H1 (cell line): ENCODE results near the gene SLC13A1. TPM values are rescaled to one million over a fixed set of nuclear protein-coding genes. Genes with fewer than 3 reads are reported as not detected.

Source experiments
- CTCF ChIA-PET: fragments of 300-600 bp; sonication (Branson Sonifier 250); formaldehyde crosslinking; loops from one replicate; lab custom pipeline; 2021; ENCODE audit not compliant: partially characterized antibody; lab: Charles Lee
- POLR2A ChIA-PET: fragments of 300-600 bp; sonication (Branson Sonifier 250); formaldehyde crosslinking; loops from one replicate; lab custom pipeline; 2021; ENCODE audit warnings: inconsistent platforms; ENCODE audit not compliant: partially characterized antibody; lab: Charles Lee
- DNase-seq, 2 experiments: peaks; one replicate each; pipeline versions ENCODE4 v3.0.0 to v3.0.0-alpha.2; 2010 to 2022; ENCODE audit warnings: low spot score in 2 of 2, low read depth in 1 of 2, mixed read lengths in 1 of 2
- FAIRE-seq: peaks from 2 replicates; lab custom pipeline; 2011; peaks lifted over from hg19 to GRCh38; lab: Jason Lieb, UNC
- H2AFZ ChIP-seq: 2 replicates; pipeline ENCODE4 v1.8.1; 2012; ENCODE audit warnings: low read length, inconsistent platforms
- H2AK5ac ChIP-seq: 2 replicates; pipeline ENCODE4 v1.6.1; 2013; ENCODE audit warnings: low read depth, low read length
- H2BK120ac ChIP-seq: replicated peaks from 2 replicates; pipeline ENCODE3; 2013; ENCODE audit warnings: low read depth, low read length, inconsistent platforms
- H2BK12ac ChIP-seq: 2 replicates; pipeline ENCODE4 v1.6.1; 2013; ENCODE audit warnings: low read depth, low read length
- H2BK15ac ChIP-seq: 2 replicates; pipeline ENCODE4 v1.6.1; 2013; ENCODE audit warnings: low read length
- H2BK20ac ChIP-seq: 2 replicates; pipeline ENCODE4 v1.6.1; 2013; ENCODE audit warnings: low read length
- H2BK5ac ChIP-seq: 2 replicates; pipeline ENCODE4 v1.6.1; 2013; ENCODE audit warnings: low read depth, low read length
- H3K14ac ChIP-seq: 2 replicates; pipeline ENCODE4 v1.6.1; 2013; ENCODE audit warnings: inconsistent platforms; ENCODE audit not compliant: insufficient read length
- H3K18ac ChIP-seq: 2 replicates; pipeline ENCODE4 v1.6.1; 2013; ENCODE audit warnings: low read length; ENCODE audit errors: extremely low read depth
- H3K23ac ChIP-seq: 2 replicates; pipeline ENCODE4 v1.6.1; 2013; ENCODE audit warnings: inconsistent platforms; ENCODE audit not compliant: insufficient read length
- H3K23me2 ChIP-seq: 2 replicates; pipeline ENCODE4 v1.6.1; 2013; ENCODE audit warnings: low read depth, low read length
- H3K27ac ChIP-seq: 2 replicates; pipeline ENCODE4 v1.6.1; 2011; ENCODE audit warnings: low read depth, low read length, inconsistent platforms
- H3K27me3 ChIP-seq, 4 experiments: replicated peaks in 1 of 4; 1 replicate in 1 of 4; 2 replicates in 3 of 4; pipeline versions ENCODE4 v1.6.1 to v1.8.1; 2011 to 2013; ENCODE audit warnings: low read length in 3 of 4, mild to moderate bottlenecking in 3 of 4, inconsistent platforms in 2 of 4, mixed read lengths in 2 of 4, moderate library complexity in 1 of 4; ENCODE audit not compliant: control insufficient read depth in 3 of 4, insufficient read depth in 3 of 4; ENCODE audit errors: extremely low read depth in 1 of 4
- H3K36me3 ChIP-seq, 4 experiments: 2 replicates each; pipeline versions ENCODE4 v1.6.1 to v1.8.1; 2011 to 2013; ENCODE audit warnings: mild to moderate bottlenecking in 4 of 4, low read length in 3 of 4, moderate library complexity in 2 of 4, control low read depth in 1 of 4, inconsistent platforms in 1 of 4; ENCODE audit not compliant: insufficient read depth in 4 of 4, control insufficient read depth in 2 of 4
- H3K4ac ChIP-seq: replicated peaks from 2 replicates; pipeline ENCODE3; 2013; ENCODE audit warnings: low read length, low read depth, mixed read lengths, inconsistent platforms; ENCODE audit not compliant: insufficient read length
- H3K4me1 ChIP-seq, 4 experiments: replicated peaks in 1 of 4; 1 replicate in 1 of 4; 2 replicates in 3 of 4; pipeline versions ENCODE4 v1.6.1 to v1.8.1; 2011 to 2013; ENCODE audit warnings: low read length in 3 of 4, inconsistent platforms in 2 of 4, mixed read lengths in 1 of 4; ENCODE audit not compliant: insufficient read depth in 4 of 4, control insufficient read depth in 3 of 4
- H3K4me2 ChIP-seq, 2 experiments: 2 replicates each; pipeline versions ENCODE4 v1.6.1 to v1.8.1; 2011 to 2013; ENCODE audit warnings: low read depth in 2 of 2, low read length in 2 of 2, control low read depth in 1 of 2, inconsistent platforms in 1 of 2, mild to moderate bottlenecking in 1 of 2; ENCODE audit not compliant: insufficient read depth in 1 of 2
- H3K4me3 ChIP-seq, 4 experiments: fragments of 200-600, 300-600 bp in 1 of 4; sonication (generic), shearing (Covaris generic), sonication (Bioruptor Twin) in 1 of 4; 2 replicates each; pipeline versions ENCODE4 v1.5.1 to v1.8.1; 2011 to 2016; ENCODE audit warnings: low read length in 4 of 4, low read depth in 3 of 4, control low read depth in 2 of 4, inconsistent platforms in 2 of 4, mild to moderate bottlenecking in 2 of 4, mixed read lengths in 1 of 4, moderate library complexity in 1 of 4; ENCODE audit not compliant: insufficient read depth in 2 of 4; ENCODE audit errors: extremely low read depth in 1 of 4
- H3K56ac ChIP-seq: replicated peaks from 2 replicates; pipeline ENCODE3; 2013; ENCODE audit warnings: low read depth, mild to moderate bottlenecking, mixed read lengths, low read length, inconsistent platforms; ENCODE audit not compliant: insufficient read length
- H3K79me1 ChIP-seq: 2 replicates; pipeline ENCODE4 v1.6.1; 2013; ENCODE audit warnings: low read depth, low read length, control low read depth
- H3K79me2 ChIP-seq, 2 experiments: 2 replicates each; pipeline versions ENCODE4 v1.6.1 to v1.8.1; 2012 to 2013; ENCODE audit warnings: low read length in 2 of 2, mild to moderate bottlenecking in 2 of 2, inconsistent platforms in 1 of 2; ENCODE audit not compliant: insufficient read depth in 2 of 2, control insufficient read depth in 1 of 2
- H3K9ac ChIP-seq, 4 experiments: replicated peaks in 1 of 4; 1 replicate in 1 of 4; 2 replicates in 3 of 4; pipeline versions ENCODE4 v1.6.1 to v1.8.1; 2011 to 2013; ENCODE audit warnings: low read depth in 3 of 4, low read length in 3 of 4, control low read depth in 2 of 4, mild to moderate bottlenecking in 2 of 4, moderate library complexity in 2 of 4, inconsistent platforms in 1 of 4; ENCODE audit errors: extremely low read depth in 1 of 4
- H3K9me3 ChIP-seq, 2 experiments: 2 replicates each; pipeline versions ENCODE4 v1.6.1 to v1.8.1; 2012 to 2013; ENCODE audit warnings: mild to moderate bottlenecking in 2 of 2, moderate library complexity in 2 of 2, control low read depth in 1 of 2, inconsistent platforms in 1 of 2, low read depth in 1 of 2, low read length in 1 of 2, mixed read lengths in 1 of 2; ENCODE audit not compliant: insufficient read depth in 2 of 2
- H4K20me1 ChIP-seq, 2 experiments: replicated peaks in 1 of 2; 2 replicates each; pipeline versions ENCODE3 to v1.8.1; 2011 to 2013; ENCODE audit warnings: inconsistent platforms in 2 of 2, low read length in 2 of 2, mild to moderate bottlenecking in 1 of 2; ENCODE audit not compliant: insufficient read depth in 2 of 2, control insufficient read depth in 1 of 2
- H4K5ac ChIP-seq: 2 replicates; pipeline ENCODE4 v1.6.1; 2013; ENCODE audit warnings: low read length, low read depth, mixed read lengths, inconsistent platforms; ENCODE audit not compliant: insufficient read length
- H4K8ac ChIP-seq: 2 replicates; pipeline ENCODE4 v1.8.0; 2013; ENCODE audit warnings: mild to moderate bottlenecking, moderate library complexity, low read length, inconsistent platforms; ENCODE audit not compliant: insufficient read depth; ENCODE audit errors: extremely low read depth
- H4K91ac ChIP-seq: replicated peaks from 2 replicates; pipeline ENCODE3; 2013; ENCODE audit warnings: low read length, mixed read lengths, inconsistent platforms; ENCODE audit not compliant: insufficient read length
- ASH2L ChIP-seq: fragments of 200-600, 300-600 bp; sonication (generic); IDR thresholded peaks from one replicate; pipeline ENCODE4 v1.7.1; 2017; ENCODE audit warnings: low read length
- KDM5A ChIP-seq: fragments of 200-600 bp; IDR thresholded peaks from 2 replicates; pipeline ENCODE4 v1.7.1; 2012; ENCODE audit warnings: mild to moderate bottlenecking, low read length, inconsistent platforms, mixed read lengths
- POLR2A ChIP-seq, 2 experiments: IDR thresholded peaks; 1 replicate in 1 of 2; 2 replicates in 1 of 2; pipeline ENCODE4 v1.6.1; 2011; ENCODE audit warnings: low read depth in 2 of 2, low read length in 2 of 2, mild to moderate bottlenecking in 2 of 2; ENCODE audit errors: control extremely low read depth in 1 of 2
- TAF7 ChIP-seq: optimal IDR thresholded peaks from 2 replicates; pipeline ENCODE3; 2011; ENCODE audit warnings: low read depth, mild to moderate bottlenecking, inconsistent platforms, low read length, moderate library complexity, borderline replicate concordance
- WGBS, 2 experiments: shearing (Covaris generic) in 1 of 2; methylation state at CpG; one replicate each; pipeline versions ENCODE4 v1.1.6 to v1.1.7; 2013 to 2015; ENCODE audit warnings: low lambda C conversion rate in 2 of 2, mixed read lengths in 2 of 2, inconsistent platforms in 1 of 2, low coverage in 1 of 2, missing lambda C conversion rate in 1 of 2; ENCODE audit not compliant: insufficient replicate concordance in 2 of 2, insufficient coverage in 1 of 2, insufficient read length in 1 of 2; ENCODE audit errors: extremely low coverage in 1 of 2, missing lambda C conversion rate in 1 of 2; 5-methylcytosine and 5-hydroxymethylcytosine counted together
- polyA plus RNA-seq, 7 experiments: library from polyadenylated mRNA; depleted of rRNA in 3 of 7; stranded (reverse) in 5 of 7; unstranded in 2 of 7; fragments of >200 nt in 5 of 7; fragments of 200-250 nt in 2 of 7; gene quantifications; 1 replicate in 5 of 7; 2 replicates in 1 of 7; 4 replicates in 1 of 7; pipeline versions ENCODE4 v1.2.1 to v1.2.3, GENCODE V29; 2011 to 2013; ENCODE audit warnings: missing spikeins in 2 of 7, mixed read lengths in 2 of 7
- total RNA-seq: library from RNA; stranded (reverse); fragmentation: NEBNext Ultra II Directional; extraction: Animal tissue kit (Norgen Biotek cat#: 25700); gene quantifications from 2 replicates; pipeline ENCODE4 v1.2.1, GENCODE V29; 2021
- TF ChIP-seq, protein P1 (sequence below): IDR thresholded peaks from 2 replicates; pipeline ENCODE4 v1.6.1; 2012; ENCODE audit warnings: inconsistent platforms

Gene SLC13A1
- total and polyA plus RNA-seq, 2 of the 8 experiments (the other 6 are each of a cell fraction or from before 2014, with no cell fraction given) = not detected

DNA sequence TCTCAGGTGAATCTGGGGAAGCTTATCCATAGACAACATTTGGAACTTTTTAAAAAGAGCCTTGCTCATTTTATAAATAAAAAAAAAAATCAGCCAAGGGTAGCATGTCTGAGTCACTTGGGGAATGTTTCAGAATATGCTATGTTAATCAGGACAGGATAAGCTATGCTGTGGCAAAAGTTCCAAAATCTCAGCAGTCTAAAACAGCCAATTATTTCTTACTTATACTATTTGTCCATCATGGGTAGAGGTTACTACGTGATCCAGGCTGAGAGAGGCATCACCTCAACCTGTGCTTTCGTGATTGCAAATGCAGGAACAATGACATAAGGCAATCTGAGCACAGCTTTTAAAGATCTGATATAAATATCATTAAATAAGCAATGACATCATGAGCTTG, 6.5 kb downstream of the SLC13A1 start:
- 86% methylated on average over 2 of the region's 2 CpGs; no CpG with 5 or more reads in 1 of the 2 experiments for WGBS, 2 experiments
- CTCF ChIA-PET = interaction anchor here (0.5 kb wide), 1 partner anchor 461 kb away, joined by 4 read pairs; no protein-coding TSS in a partner anchor

More for the DNA sequence above, 6.5 kb downstream of the SLC13A1 start:
- no peaks in the 10 kb centered on the region for H3K79me1 ChIP-seq
- H2BK15ac ChIP-seq = no peak overlapping the region
- H3K14ac ChIP-seq = no peak overlapping the region
- H3K4me2 ChIP-seq = no peak overlapping the region
- H2AK5ac ChIP-seq = no peak overlapping the region
- no peak overlapping the region for H2BK5ac ChIP-seq
- H3K56ac ChIP-seq = no peak overlapping the region
- no peaks in the 10 kb centered on the region for H3K79me2 ChIP-seq
- no peak overlapping the region for H4K5ac ChIP-seq
- FAIRE-seq = no peak
- H4K8ac ChIP-seq = no peak overlapping the region
- H3K36me3 ChIP-seq = no peaks in the 10 kb centered on the region
- H3K9ac ChIP-seq = no peak overlapping the region
- no peak overlapping the region for H2BK120ac ChIP-seq
- no peak overlapping the region for H2BK20ac ChIP-seq
- H3K4me1 ChIP-seq = no peaks in the 10 kb centered on the region
- H4K20me1 ChIP-seq = no peaks in the 10 kb centered on the region
- H2AFZ ChIP-seq = no peak overlapping the region
- no peak overlapping the region for H3K23ac ChIP-seq
- H4K91ac ChIP-seq = no peak overlapping the region
- H2BK12ac ChIP-seq = no peak overlapping the region
- H3K9me3 ChIP-seq = no peaks in the 10 kb centered on the region
- no peak for DNase-seq
- no peak overlapping the region for H3K18ac ChIP-seq
- H3K27ac ChIP-seq = no peak overlapping the region
- POLR2A ChIA-PET = no interaction called here
- H3K27me3 ChIP-seq = no peaks in the 10 kb centered on the region
- no peak for TF ChIP-seq POLR2A (IDR thresholded peaks at IDR 0.05; ENCODE audit: control extremely low read depth in 1 of 2, low read depth in 2 of 2, low read length in 2 of 2)
- TF ChIP-seq, protein P1, sequence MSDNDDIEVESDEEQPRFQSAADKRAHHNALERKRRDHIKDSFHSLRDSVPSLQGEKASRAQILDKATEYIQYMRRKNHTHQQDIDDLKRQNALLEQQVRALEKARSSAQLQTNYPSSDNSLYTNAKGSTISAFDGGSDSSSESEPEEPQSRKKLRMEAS = no peak
- no peak for TF ChIP-seq TAF7
- TF ChIP-seq KDM5A = no peak
- TF ChIP-seq ASH2L = no peak
- no peak overlapping the region for H3K4ac ChIP-seq
- H3K23me2 ChIP-seq = no peaks in the 10 kb centered on the region
- H3K4me3 ChIP-seq = no peak overlapping the region
